Memory B cell (primary cell): Measurements from ENCODE around the gene SLC13A1.

ENCODE experiments used
- ATAC-seq: fragments of 150-1000 bp; cut with Tn5 transposase; 2 replicates; pipeline ENCODE4 v1.10.0; 2021; ENCODE audit warnings: low read depth, mild to moderate bottlenecking, moderate library complexity
- DNase-seq, 2 donors: peaks; one replicate each; pipeline ENCODE4 v3.0.0; 2022; ENCODE audit warnings: low spot score in 2 of 2
- H3K27ac Mint-ChIP-seq: one replicate; pipeline ENCODE4 v1.8.0; 2022; ENCODE audit warnings: mild to moderate bottlenecking, moderate library complexity, mixed read lengths
- H3K27me3 Mint-ChIP-seq: one replicate; pipeline ENCODE4 v1.8.0; 2022; ENCODE audit warnings: mixed read lengths
- H3K36me3 Mint-ChIP-seq: one replicate; pipeline ENCODE4 v1.8.0; 2022; ENCODE audit warnings: mild to moderate bottlenecking, mixed read lengths
- H3K4me1 Mint-ChIP-seq: one replicate; pipeline ENCODE4 v1.8.0; 2022; ENCODE audit warnings: mixed read lengths
- H3K4me3 Mint-ChIP-seq: one replicate; pipeline ENCODE4 v1.8.0; 2022; ENCODE audit warnings: mild to moderate bottlenecking, moderate library complexity, mixed read lengths
- H3K9me3 Mint-ChIP-seq: one replicate; pipeline ENCODE4 v1.8.0; 2022; ENCODE audit warnings: mixed read lengths

The SLC13A1 gene

GRCh38 chr7:123075838-123076467, 123.8 kb downstream of the SLC13A1 start:
- ATAC-seq (no peak), DNase-seq (no peak)
- Mint-ChIP-seq H3K36me3 (no peaks in the 10 kb centered on the region), H3K4me1 (no peaks in the 10 kb centered on the region), H3K4me3 (no peak overlapping the region), H3K9me3 (no peaks in the 10 kb centered on the region), H3K27me3 (no peaks in the 10 kb centered on the region), H3K27ac (no peak overlapping the region)

GRCh38 chr7:123070702-123071286, 129.0 kb downstream of the SLC13A1 start:
- Mint-ChIP-seq H3K4me1 (no peaks in the 10 kb centered on the region), H3K27ac (no peak overlapping the region), H3K36me3 (no peaks in the 10 kb centered on the region), H3K9me3 (no peaks in the 10 kb centered on the region), H3K4me3 (no peak overlapping the region), H3K27me3 (no peaks in the 10 kb centered on the region)
- DNase-seq = no peak
- ATAC-seq = no peak

GRCh38 chr7:123067814-123068213, 132.0 kb downstream of the SLC13A1 start:
- no peaks in the 10 kb centered on the region for H3K36me3 Mint-ChIP-seq
- H3K27me3 Mint-ChIP-seq = no peaks in the 10 kb centered on the region
- H3K27ac Mint-ChIP-seq = no peak overlapping the region
- H3K9me3 Mint-ChIP-seq = peaks cover 3% of the 10 kb centered on the region
- H3K4me1 Mint-ChIP-seq = no peaks in the 10 kb centered on the region
- DNase-seq (no peak), ATAC-seq (no peak)
- no peak overlapping the region for H3K4me3 Mint-ChIP-seq
